Liver (tissue), 3 donors: ENCODE measurements around the gene RAB4A.

Source experiments
- CTCF ChIP-seq: fragments of 150-350 bp; IDR thresholded peaks from 2 replicates; pipeline ENCODE4 v1.5.1; 2017; ENCODE audit warnings: improper control_type of control experiment, low read depth, low read length; ENCODE audit not compliant: missing input control
- GABPA ChIP-seq, 2 donors: IDR thresholded peaks in 1 of 2; conservative IDR thresholded peaks in 1 of 2; 2 replicates each; pipeline ENCODE4 v1.6.1; 2016; ENCODE audit warnings: antibody characterized with exemption in 2 of 2, mild to moderate bottlenecking in 1 of 2, moderate library complexity in 1 of 2
- donor health status: healthy.
- donor health status: healthy.

DNA sequence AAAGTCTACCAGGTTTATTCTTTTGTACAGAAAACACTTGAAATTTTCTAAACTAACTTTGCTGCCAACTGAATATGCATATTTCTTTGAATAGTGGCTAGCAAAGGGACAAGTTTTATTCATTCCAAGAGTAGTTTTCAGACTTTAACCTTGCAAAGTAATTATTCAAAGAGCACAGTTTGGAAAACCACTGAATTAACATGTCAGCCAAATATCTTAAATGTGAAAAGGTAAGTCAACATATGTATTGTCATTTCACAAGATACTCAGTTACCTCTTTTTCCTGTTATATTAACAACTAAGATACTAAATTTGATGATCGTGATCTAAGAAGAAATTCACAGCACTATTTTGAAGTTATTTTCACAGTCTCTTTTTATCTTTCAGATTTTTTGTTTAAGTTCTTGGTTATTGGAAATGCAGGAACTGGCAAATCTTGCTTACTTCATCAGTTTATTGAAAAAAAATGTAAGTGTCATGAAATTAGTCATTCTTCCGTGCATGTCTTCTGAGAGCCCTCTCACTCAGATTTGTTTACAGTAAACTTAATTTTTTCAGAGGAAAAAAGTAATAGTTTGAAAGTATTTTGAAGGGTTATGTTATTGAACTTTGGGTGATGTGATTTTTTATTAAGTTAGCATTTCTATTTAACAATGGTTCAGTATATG is 15.3 kb downstream of the RAB4A start:
- TF ChIP-seq CTCF (no peak), GABPA (IDR thresholded peaks at IDR 0.05 in 1 of 2, conservative IDR thresholded peaks at IDR 0.05 in 1 of 2) (no peak)
